ENCODE data around the gene SMIM1. TPM values are rescaled to one million over a fixed set of nuclear protein-coding genes. Genes with fewer than 3 reads are reported as not detected.

SMIM1 gene
- total RNA-seq, 4 donors from 2014 or later: 23.1 TPM; not detected in 3

GRCh38 chr1:3745590-3746381 is 26.8 kb upstream of the SMIM1 start:
- no peak for TF ChIP-seq EP300 (IDR thresholded peaks at IDR 0.05)
- TF ChIP-seq CTCF (IDR thresholded peaks at IDR 0.05): no peak
- no peak for TF ChIP-seq POLR2A (IDR thresholded peaks at IDR 0.05)
- DNase-seq (ENCODE audit: low spot score in 2 of 2): no peak
- 73% methylated on average over 23 to 25 of the region's 25 CpGs for WGBS, 2 donors
- Histone ChIP-seq H3K9me3 (no peaks in the 10 kb centered on the region), H3K27ac (no peak overlapping the region), H3K36me3 (peaks cover 0 to 45% (median 2%) of the 10 kb centered on the region in 3 donors), H3K4me3 (peak overlapping the region in 1 of 4 donors; percentile 95), H3K27me3 (no peaks in the 10 kb centered on the region), H3K4me1 (peaks cover 0 to 35% (median 15%) of the 10 kb centered on the region in 4 donors)

- no peak for DNase-seq (ENCODE audit: low spot score in 2 of 2)
- Histone ChIP-seq H3K4me3 (peak overlapping the region; percentile 70 to 95 (median 82)), H3K36me3 (peaks cover 0 to 39% (median 2%) of the 10 kb centered on the region in 3 donors), H3K9me3 (no peaks in the 10 kb centered on the region), H3K27ac (peak overlapping the region in 3 of 4 donors; percentile 59 to 88 (median 61)), H3K27me3 (peaks cover 0 to 3% of the 10 kb centered on the region in 2 donors), H3K4me1 (peaks cover 0 to 35% (median 15%) of the 10 kb centered on the region in 4 donors)
- TF ChIP-seq CTCF (IDR thresholded peaks at IDR 0.05): no peak
- no peak for TF ChIP-seq EP300 (IDR thresholded peaks at IDR 0.05)
- TF ChIP-seq POLR2A (IDR thresholded peaks at IDR 0.05): no peak
- 8 to 12% methylated on average over 17 to 35 of the region's 35 CpGs for WGBS, 2 donors
Measured at GRCh38 chr1:3746389-3746829, 26.1 kb upstream of the SMIM1 start.

- no peaks in the 10 kb centered on the region for H3K9me3 ChIP-seq
- peaks cover 0 to 33% (median 2%) of the 10 kb centered on the region in 3 donors for H3K36me3 ChIP-seq
- peak; percentile 67 to 79 for DNase-seq (ENCODE audit: low spot score in 2 of 2)
- H3K27me3 ChIP-seq: peaks cover 0 to 3% of the 10 kb centered on the region in 2 donors
- peak overlapping the region; percentile 70 to 95 (median 82) for H3K4me3 ChIP-seq
- 1% methylated on average over 25 to 47 of the region's 73 CpGs for WGBS, 2 donors
- peak; percentile 19 to 39 for TF ChIP-seq EP300 (IDR thresholded peaks at IDR 0.05)
- TF ChIP-seq CTCF (IDR thresholded peaks at IDR 0.05): no peak
- TF ChIP-seq POLR2A (IDR thresholded peaks at IDR 0.05): peak in 1 of 2 donors; percentile 44
- H3K4me1 ChIP-seq: peaks cover 0 to 35% (median 15%) of the 10 kb centered on the region in 4 donors
- peak overlapping the region; percentile 59 to 88 (median 64) for H3K27ac ChIP-seq
Measured at GRCh38 chr1:3746830-3747521, 25.6 kb upstream of the SMIM1 start.

GRCh38 chr1:3747522-3747848 is 25.1 kb upstream of the SMIM1 start:
- 43 to 46% methylated on average over 6 of the region's 6 CpGs for WGBS, 2 donors
- TF ChIP-seq CTCF (IDR thresholded peaks at IDR 0.05): no peak
- no peak for TF ChIP-seq EP300 (IDR thresholded peaks at IDR 0.05)
- no peak for TF ChIP-seq POLR2A (IDR thresholded peaks at IDR 0.05)
- Histone ChIP-seq H3K4me3 (peak overlapping the region; percentile 70 to 95 (median 82)), H3K9me3 (no peaks in the 10 kb centered on the region), H3K4me1 (peaks cover 0 to 35% (median 15%) of the 10 kb centered on the region in 4 donors), H3K27ac (peak overlapping the region in 3 of 4 donors; percentile 61 to 88 (median 68)), H3K27me3 (peaks cover 0 to 3% of the 10 kb centered on the region in 2 donors), H3K36me3 (peaks cover 0 to 28% (median 2%) of the 10 kb centered on the region in 3 donors)
- DNase-seq (ENCODE audit: low spot score in 2 of 2): no peak

Data from tibial nerve (tissue), 4 donors.